ENCODE data around the gene SINHCAF.
"Not testable (repeated sequence)": the region's sequence is repeated elsewhere in the genome, so short reads cannot be mapped to it uniquely, and the experiment has no call there.

Gene SINHCAF, protein sequence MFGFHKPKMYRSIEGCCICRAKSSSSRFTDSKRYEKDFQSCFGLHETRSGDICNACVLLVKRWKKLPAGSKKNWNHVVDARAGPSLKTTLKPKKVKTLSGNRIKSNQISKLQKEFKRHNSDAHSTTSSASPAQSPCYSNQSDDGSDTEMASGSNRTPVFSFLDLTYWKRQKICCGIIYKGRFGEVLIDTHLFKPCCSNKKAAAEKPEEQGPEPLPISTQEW

DNA sequence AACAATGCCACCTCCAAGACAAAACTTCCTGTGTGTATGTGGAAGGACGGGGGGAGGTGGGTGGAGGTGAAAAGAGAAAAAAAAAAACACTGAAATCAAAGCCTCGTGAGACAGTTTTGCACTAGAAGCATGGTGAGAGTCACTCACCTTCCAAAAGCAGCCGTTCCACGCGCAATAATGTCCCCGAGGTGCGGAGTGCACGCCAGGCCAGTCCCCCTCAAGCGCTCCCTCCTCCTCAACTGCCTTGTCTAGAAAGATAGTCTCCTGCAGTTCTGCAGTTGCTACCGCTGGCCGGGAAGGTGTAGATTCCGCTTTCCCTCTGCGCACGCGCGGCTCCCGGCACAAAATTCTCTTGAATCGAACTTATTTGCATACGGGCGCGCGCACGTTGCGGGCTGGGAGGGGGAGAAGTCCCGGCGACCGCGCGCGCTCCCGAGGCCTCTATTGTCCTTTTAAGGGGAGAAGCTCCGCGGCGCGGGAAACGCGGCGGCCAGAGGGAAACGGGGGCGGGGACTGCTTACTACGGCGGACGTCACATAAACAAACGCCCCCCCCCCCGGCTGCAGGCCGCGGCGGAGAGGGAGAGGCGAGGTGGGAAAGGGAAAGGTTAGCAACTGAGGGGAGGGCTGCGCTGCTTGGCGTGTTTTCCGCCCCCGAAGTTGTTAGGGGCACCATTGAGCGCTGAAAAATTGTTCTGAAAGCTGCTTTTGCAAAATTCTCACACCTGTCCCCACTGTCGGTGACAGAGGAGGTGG is at the start of gene SINHCAF:
SINHCAF (minus strand) TSS at position 274 of the 755 bp plus-strand sequence. CDS start 27,946 bp downstream, outside the sequence.
- peak; percentile 98 for DNase-seq (ENCODE audit: low read depth, low spot score)

DNA sequence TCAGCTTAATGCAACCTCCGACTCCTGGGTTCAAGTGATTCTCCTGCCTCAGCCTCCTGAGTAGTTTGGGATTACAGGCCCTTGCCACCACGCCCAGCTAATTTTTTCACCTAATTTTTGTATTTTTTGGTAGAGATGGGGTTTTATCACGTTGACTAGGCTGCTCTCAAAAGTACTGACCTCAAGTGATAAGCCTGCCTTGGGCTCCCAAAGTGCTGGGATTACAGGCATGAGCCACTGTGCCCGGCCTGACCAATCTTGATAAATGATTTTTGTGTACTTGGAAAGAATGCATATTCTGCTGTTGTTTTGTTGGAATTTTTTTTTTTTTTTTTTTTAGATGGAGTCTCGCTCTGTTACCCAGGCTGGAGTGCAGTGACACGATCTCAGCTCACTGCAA is 49.5 kb upstream of the SINHCAF start:
- DNase-seq (ENCODE audit: low read depth, low spot score): not testable (repeated sequence)

- DNase-seq (ENCODE audit: low read depth, low spot score): no peak
Measured at GRCh38 chr12:31371256-31371620, 45.3 kb upstream of the SINHCAF start.

GRCh38 chr12:31370531-31371255 is 44.7 kb upstream of the SINHCAF start:
- no peak for DNase-seq (ENCODE audit: low read depth, low spot score)

GRCh38 chr12:31369712-31370521 is 44.0 kb upstream of the SINHCAF start:
- peak; percentile 17 for DNase-seq (ENCODE audit: low read depth, low spot score)

DNA sequence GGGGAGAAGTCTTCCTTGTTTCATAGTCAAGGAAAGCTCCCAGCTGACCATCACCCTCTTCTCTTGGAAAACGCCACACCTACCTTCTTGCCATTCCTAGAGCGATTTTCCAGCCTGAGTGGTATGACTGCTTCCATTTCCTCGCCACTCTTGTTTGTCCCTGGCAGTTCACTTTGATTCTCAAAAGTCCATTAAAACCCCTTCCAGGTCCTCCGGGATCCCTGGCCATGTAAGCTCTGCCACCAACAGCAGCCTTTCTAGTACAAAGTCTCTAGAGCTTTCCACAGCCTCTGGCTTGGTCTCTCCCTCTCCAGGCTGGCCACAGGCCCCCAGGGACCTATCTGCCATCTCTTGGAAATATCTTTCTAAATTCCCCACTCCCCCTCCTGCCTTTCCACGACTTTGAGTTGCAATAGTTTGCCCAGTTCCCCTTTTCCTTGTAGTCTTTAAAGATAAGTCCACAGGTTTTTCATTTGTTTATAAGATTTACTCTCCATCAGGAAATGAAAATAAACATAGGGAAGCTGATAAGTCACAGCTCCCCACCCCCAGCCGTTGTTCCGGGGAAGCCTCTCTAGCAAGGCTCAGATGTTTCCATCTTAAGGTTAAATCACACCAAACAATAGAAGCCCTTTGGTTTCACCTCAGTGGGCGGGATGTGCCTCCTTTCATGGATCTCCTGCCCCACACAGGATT is 42.9 kb upstream of the SINHCAF start:
- no peak for DNase-seq (ENCODE audit: low read depth, low spot score)

DNA sequence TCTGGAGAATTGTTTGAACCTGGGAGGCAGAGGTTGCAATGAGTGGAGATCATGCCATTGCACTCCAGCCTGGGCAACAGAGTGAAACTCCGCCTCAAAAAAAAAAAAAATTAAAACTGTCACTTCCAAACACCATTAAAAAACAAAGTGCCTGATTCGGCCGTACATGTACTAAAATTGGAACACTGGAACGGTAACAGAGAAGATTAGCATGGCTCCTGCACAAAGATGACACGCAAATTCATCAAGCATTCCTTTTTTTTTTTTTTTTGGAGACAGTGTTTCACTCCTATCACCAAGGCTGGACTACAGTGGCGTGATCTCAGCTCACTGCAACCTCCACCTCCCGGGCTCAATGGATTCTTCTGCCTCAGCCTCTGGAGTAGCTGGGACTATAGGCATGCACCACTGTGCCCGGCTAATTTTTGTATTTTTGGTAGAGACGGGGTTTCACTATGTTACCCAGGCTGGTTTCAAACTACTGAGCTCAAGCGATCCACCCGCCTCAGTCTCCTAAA is 40.2 kb upstream of the SINHCAF start:
- no peak for DNase-seq (ENCODE audit: low read depth, low spot score)

- DNase-seq (ENCODE audit: low read depth, low spot score): no peak
Measured at GRCh38 chr12:31363831-31364230, 37.9 kb upstream of the SINHCAF start.

- no peak for DNase-seq (ENCODE audit: low read depth, low spot score)
Measured at GRCh38 chr12:31363416-31363809, 37.5 kb upstream of the SINHCAF start.

DNA sequence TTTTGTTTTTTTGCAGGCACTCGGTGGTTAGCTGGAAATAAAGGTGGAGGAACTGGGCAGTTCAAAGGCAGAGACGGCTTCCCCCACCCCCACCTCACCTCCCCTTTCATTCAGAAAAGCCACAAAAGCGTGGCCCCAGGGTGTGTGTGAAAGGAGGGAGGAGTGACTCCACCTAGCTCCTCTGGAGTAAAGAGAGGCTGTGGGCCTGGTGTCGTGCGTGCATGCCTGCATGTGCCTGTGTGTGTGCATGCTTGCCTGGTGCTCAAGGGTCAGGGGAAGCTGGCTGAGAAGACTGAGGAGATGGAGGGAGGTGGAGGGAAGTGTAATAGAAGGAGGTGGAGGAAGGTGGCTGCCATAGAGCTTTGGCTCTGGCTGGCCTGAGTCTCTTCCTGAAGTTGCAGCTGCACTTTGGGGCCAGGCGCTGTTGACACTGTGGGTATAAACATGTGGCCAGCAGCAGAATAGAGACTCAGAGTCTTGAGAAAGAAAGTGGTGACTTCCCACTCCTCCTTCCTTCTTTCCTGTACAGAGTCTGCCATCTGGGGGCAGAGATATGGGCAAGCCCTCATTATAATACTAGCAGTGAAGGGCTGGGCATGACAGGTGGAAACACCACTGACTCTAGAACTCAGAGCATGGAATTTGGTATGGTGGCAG is 36.9 kb upstream of the SINHCAF start:
- no peak for DNase-seq (ENCODE audit: low read depth, low spot score)

DNA sequence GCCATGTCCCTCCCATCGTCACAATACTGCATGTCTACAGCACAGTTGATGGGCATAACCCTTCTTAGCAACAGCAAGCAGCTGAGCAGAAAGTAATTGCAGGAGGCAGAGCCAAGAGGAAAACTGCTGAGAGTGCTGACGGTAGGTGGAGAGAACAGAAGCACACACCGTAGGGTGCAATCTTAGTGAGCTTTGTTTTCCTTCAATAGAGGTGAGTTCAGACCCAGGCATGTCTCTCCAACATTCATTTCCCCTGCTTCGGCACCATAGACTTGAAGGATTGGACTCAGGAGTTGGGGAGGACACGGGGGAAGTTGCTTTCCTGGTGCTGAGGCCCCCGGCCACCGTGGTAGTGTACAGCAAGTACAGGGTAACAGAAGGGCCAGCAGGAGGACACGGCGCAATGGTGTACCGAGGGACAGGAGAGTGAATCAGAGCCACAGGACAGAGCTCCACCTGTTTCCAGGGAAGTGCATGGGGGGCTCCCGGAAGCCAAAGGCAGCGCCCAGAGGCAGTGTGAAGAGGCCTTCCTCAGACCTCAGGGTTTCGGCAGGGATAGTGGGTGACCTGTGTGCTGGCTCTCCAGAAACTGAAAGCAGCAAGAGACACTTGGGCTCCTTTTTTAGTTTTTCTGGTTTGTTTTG is 36.3 kb upstream of the SINHCAF start:
- DNase-seq (ENCODE audit: low read depth, low spot score): no peak

GRCh38 chr12:31361730-31362114 is 35.8 kb upstream of the SINHCAF start:
- DNase-seq (ENCODE audit: low read depth, low spot score): no peak

- DNase-seq (ENCODE audit: low read depth, low spot score): no peak
Measured at GRCh38 chr12:31355747-31356107, 29.8 kb upstream of the SINHCAF start.

GRCh38 chr12:31353750-31354708 is 28.1 kb upstream of the SINHCAF start:
- DNase-seq (ENCODE audit: low read depth, low spot score): no peak

DNA sequence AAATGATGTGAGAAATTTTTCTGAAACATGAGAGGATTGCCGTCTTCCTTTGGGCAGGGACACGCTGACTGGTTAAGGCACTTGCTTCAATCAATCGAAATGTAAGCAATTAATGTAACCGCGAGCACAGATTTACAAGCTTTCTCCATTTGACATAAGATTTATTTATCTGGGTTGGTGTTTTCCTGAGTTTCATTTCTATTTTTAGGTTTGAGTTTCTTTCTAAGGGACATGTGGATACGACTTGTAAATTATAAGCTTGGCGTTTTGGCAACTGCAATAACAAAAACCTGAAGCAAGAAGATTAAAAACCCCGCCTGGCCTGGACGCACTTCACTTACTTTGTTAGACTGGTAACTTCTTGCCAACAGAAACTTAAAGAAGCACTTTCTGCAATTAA is 20.3 kb upstream of the SINHCAF start:
- no peak for DNase-seq (ENCODE audit: low read depth, low spot score)

DNA sequence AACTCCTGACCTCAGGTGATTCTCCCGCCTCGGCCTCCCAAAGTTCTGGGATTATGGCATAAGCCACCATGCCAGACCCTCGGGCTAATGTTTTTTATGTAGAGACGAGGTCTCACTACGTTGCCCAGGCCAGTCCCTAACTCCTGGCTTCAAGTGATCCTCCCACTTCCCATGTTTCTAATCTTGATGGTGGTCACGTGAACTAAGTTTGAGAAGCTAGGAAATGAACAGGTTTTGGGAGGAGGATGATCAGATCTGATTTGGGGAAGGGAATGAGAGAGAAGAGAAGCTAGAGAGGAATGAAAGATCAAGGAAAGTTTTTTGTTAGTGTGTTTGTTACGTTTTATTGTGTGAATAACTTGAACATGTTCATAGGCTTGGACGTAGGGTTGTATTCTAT is 17.2 kb upstream of the SINHCAF start:
- DNase-seq (ENCODE audit: low read depth, low spot score): no peak

- DNase-seq (ENCODE audit: low read depth, low spot score): no peak
Measured at GRCh38 chr12:31342286-31342685, 16.3 kb upstream of the SINHCAF start.

DNA sequence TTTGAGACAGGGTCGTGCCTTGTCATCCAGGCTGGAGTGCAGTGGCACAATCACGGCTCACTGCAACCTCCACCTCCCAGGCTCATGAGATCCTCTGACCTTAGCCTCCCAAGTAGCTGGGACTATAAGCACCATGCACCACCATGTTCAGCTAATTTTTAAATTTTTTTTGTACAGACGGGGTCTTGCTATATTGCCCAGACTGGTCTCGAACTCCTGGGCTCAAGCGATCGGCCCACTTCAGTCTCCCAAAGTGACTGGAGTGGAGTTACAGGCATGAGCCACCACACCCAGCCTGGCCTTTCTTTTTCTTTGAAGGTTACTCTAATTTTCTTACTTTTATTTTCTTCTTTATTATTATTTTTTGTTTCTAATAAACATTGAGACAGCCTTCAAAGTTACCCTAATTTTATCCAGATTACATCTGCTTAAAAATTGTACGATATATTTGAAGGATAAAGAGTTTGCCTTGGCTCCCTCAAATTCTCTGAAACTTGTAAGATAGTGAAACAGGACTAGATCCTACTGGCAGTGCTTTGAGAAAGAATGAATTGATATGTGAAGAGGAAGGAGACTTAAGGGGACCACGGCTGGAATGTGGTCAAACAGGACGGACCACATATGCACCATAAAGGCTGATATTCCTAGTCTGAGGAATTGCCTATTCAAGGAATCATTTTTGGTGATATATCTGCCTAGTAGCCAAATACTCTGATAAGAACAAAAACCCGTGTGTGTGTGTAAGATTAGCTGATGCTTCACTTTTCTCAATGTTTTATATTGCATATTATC is 14.1 kb upstream of the SINHCAF start:
- no peak for DNase-seq (ENCODE audit: low read depth, low spot score)
